ENCODE results near the gene ZNF672.
A peak's percentile ranks its signal among the peaks of the same experiment; 100 is the strongest.

The ZNF672 gene

DNA sequence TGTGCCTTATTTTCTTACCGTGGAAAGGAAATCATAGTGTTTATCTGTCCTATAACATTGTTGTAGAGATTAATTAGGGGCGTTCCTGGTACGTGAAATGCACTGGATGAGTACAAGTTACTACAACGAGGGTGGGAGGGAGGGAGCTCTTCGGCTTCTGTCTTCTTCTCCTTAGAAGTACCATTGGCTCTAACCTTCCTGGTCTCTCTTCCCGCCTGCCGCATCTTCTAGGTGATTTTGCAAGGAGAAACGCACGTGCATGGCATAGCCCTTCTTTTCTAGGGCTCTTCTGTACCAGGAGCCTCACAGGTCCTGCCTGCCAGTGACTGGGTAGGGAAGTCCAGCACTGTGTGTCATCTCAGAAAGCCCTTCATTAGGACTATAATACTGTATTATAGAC, 29.1 kb upstream of the ZNF672 start:
- Mint-ChIP-seq H3K36me3 (ENCODE audit: low read depth) (peaks cover 15% of the 10 kb centered on the region), H3K9me3 (no peaks in the 10 kb centered on the region), H3K4me3 (no peak overlapping the region), H3K27me3 (no peaks in the 10 kb centered on the region), H3K4me1 (ENCODE audit: low read depth) (peaks cover 17% of the 10 kb centered on the region), H3K27ac (no peak overlapping the region)

DNA sequence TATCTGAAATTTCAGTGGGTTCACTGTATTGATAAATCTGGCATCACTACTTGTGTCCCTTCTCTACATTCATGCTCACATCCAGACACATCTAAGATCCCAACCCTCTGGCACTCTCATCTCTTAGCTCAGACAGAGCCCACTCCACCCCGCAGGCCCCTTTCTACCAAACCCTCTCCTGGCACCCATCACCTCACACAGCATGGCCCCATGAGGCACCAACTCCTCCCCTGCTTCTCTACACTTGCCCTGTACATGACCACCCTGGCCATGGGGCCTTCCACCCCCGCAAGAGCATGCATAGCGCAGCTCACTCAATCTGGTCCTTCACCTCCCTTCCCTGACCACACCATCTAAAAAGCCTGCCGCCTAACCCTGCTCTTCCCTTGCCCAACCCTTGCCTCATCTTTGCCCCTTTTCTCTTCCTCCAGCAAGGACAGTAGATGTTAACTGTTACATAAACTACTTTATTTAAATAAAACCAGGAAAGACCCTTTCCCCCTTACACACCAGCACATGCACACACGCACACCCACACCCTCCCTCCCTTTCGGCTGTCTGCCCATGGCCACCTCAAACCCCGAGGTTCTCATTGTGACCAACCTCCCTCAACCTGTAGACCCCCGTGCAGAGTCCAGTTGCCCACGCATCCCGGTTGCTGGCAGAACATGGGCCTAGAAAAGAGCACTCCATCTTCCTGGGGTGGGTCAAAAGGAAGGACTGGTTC, 27.9 kb upstream of the ZNF672 start:
- H3K36me3 Mint-ChIP-seq (ENCODE audit: low read depth), result peaks cover 25% of the 10 kb centered on the region
- H3K27me3 Mint-ChIP-seq, result no peaks in the 10 kb centered on the region
- H3K9me3 Mint-ChIP-seq, result no peaks in the 10 kb centered on the region
- H3K27ac Mint-ChIP-seq, result no peak overlapping the region
- peaks cover 8% of the 10 kb centered on the region for H3K4me1 Mint-ChIP-seq (ENCODE audit: low read depth)
- H3K4me3 Mint-ChIP-seq, result no peak overlapping the region

DNA sequence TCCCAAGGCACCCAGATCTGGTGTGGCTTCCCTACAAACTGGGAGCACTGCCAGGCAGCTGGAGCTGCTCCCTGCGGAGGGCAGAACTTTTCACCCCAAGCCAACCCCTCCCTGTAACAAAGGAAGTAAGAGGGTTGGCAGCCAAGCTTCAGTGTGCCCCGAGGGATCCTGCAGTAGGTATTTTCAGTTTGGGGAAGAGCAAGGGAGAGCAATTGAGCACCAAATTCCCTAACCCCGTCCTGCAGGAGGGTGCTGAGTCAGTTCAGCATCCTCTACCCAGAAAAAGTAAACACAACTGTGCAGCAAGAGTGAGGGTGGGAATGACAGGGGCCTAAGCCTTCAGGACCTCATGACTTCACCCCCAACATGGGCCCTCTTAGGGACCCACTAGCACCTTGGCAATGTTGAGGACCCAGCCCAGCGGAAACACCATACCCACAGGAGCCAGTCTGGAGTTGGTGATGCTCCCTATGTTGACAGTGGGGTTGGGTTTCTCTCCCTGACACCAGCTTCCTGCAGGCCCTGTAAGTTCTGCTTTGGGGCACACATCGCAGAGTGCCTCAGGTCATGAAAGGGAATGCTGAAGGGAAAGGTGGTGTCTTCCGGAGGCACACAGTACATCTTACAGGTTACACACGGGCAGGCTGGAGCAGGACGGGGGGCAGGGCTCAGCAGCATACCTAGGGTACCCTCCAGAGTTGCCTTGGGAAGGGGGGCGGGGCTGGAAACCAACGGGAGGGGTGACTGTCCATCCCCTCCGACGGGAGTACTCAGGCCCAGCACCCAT, 27.1 kb upstream of the ZNF672 start:
- Mint-ChIP-seq H3K36me3 (ENCODE audit: low read depth) (peaks cover 30% of the 10 kb centered on the region), H3K9me3 (no peaks in the 10 kb centered on the region), H3K27ac (no peak overlapping the region), H3K4me1 (ENCODE audit: low read depth) (peaks cover 5% of the 10 kb centered on the region), H3K4me3 (no peak overlapping the region), H3K27me3 (no peaks in the 10 kb centered on the region)

DNA sequence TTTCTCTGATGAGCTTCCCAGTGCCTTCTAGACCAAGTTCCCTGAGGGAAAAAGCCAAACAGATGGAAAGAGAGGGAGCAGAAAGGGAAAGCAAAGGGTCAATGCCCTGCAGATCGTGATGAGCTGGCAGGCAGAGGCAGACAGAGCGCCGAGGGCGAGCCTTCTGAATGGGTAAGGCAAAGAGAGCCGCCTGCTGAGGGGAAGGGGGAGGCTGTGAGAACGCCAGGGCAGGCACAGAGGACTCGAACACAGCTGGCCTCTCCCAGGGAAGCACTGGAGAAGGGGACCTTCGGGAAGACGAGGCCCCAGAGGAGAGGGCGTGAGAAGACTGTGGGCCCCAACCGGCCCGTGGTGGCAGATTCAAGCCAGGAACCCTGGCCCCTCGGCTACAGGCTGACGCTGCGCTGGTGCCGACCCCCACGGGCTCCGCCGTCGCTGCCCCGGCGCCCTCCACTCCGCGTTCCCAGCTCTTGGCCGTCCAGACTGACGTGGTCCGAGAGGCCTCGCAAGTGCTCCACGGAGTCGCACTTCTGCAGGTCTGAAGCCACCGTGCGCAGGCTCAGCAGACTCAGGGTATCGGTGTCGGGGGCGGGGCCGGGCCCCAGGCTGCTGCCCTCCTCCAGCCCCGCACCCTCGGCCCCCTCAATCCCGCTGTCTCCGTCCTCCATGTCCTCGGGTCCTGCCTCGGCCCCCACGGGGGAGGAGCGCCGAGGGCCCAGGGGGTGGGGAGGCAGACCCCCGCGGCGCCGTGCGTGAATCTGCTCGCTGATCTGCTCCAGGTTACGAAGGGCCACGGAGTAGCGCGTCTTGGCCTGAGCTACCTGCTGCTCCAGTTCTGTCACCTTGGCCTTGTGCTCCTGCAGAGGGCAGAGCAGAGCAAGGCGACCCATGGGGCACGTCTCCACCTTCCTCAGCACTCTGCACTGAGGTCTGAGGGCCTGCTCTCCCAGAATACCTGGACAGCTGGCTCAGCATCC, 26.2 kb upstream of the ZNF672 start:
- Mint-ChIP-seq H3K27ac (peak overlapping the region; percentile 41), H3K4me1 (ENCODE audit: low read depth) (peaks cover 5% of the 10 kb centered on the region), H3K36me3 (ENCODE audit: low read depth) (peaks cover 33% of the 10 kb centered on the region), H3K4me3 (no peak overlapping the region), H3K27me3 (no peaks in the 10 kb centered on the region), H3K9me3 (no peaks in the 10 kb centered on the region)

DNA sequence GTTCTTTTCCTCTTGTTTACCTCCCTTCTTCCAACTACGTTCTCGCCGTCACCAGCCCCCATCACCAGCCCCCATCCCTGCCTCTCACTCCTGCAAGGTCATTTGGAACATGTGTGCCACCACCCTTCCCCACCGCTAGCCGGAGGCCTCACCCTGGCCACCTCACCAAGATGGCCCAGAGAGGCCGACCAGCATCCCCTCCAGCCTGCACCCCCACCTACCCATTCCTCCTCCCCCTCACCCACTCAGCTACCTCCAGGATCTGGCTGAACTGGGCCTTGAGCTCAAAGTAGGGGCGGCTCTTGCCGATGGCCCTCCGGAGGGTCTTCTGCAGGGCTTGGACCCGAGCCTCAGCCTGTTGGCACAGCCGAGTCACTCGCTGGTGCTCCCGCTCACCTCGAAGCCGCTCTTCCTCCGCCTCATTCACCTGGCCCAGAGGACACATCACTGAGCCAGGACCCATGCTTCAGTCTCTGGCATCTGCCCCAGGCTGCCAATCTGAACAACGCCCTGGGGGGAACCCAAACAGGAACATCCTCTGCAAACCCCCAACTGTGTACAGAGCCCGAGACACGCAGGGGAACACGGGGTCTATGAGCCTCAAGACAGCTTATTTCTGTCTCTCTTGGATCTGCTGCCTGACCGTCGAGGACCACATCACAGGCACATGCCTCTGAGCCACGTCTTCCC, 25.1 kb upstream of the ZNF672 start:
- Mint-ChIP-seq H3K27me3 (no peaks in the 10 kb centered on the region), H3K36me3 (ENCODE audit: low read depth) (peaks cover 33% of the 10 kb centered on the region), H3K4me1 (ENCODE audit: low read depth) (peaks cover 13% of the 10 kb centered on the region), H3K27ac (peak overlapping the region; percentile 41), H3K9me3 (no peaks in the 10 kb centered on the region), H3K4me3 (no peak overlapping the region)

DNA sequence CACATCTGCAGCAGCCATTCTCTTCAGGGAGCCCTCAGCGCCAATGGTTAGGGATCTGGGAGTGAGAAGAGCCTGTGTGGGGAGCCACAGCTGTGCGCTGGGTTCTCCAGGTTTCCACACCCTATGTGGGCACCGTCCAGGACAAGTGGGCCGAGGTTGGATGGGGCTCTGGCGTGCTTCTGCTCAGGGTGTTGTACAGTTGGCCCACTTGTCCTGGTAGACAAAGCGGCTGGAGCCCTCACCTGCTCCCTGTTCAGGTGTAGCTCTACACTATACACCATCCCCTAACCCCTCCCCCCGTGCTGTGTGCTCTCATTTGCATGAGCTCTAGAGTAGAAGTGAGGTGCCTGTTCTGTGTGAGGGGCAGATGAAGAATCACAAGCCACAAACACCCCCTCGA, 24.5 kb upstream of the ZNF672 start:
- Mint-ChIP-seq H3K27ac (no peak overlapping the region), H3K27me3 (no peaks in the 10 kb centered on the region), H3K36me3 (ENCODE audit: low read depth) (peaks cover 33% of the 10 kb centered on the region), H3K4me3 (no peak overlapping the region), H3K9me3 (no peaks in the 10 kb centered on the region), H3K4me1 (ENCODE audit: low read depth) (peaks cover 20% of the 10 kb centered on the region)

DNA sequence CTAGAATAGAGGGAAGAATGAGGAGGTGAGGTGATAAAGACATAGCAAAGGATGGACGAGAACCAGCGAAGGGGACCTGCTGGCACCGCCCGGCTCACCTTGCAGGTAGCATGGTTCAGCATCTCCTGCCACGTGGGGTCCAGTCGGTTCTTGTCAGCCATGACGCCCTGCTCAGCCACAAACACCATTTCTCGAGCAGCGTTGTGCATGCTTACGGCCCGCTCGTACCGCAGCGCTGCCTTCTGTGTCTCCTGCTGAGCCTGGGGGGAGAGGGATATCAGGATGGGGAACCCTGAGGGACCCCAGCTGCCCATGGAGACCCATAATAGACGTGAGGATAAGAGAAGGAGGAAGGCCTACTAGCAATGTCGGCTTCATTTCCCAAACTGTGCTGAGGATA, 23.7 kb upstream of the ZNF672 start:
- peaks cover 26% of the 10 kb centered on the region for H3K4me1 Mint-ChIP-seq (ENCODE audit: low read depth)
- H3K9me3 Mint-ChIP-seq, result no peaks in the 10 kb centered on the region
- H3K27me3 Mint-ChIP-seq, result no peaks in the 10 kb centered on the region
- no peak overlapping the region for H3K4me3 Mint-ChIP-seq
- H3K36me3 Mint-ChIP-seq (ENCODE audit: low read depth), result peaks cover 37% of the 10 kb centered on the region
- H3K27ac Mint-ChIP-seq, result no peak overlapping the region

DNA sequence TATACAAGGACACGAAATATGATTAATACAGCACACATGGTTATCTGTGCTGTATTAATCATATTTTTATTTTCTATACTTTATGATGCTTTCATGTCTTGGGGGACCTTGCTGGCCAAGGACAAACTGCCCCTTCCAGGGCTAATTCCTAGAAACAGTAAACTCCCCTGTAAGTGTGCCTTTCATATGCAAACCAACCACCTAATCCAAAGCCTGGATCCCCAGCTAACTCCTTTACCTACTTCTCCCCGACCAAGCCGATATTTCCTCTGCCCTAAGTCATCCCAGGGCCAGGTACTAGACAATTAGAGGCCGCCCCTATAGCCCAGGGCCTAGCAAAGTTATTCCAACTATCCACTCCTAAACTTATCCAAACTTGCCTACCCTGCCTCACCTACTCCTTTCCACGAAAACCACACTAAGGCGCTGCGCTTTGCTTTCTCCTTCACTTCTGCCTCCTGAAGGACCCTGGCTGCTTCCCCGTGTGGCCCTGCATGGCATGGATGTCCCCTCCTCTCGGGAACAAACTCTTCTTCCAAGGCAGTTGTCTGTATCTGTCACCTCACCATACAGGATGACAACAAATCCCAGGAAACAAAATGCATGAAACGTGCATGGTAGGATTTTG, 22.5 kb upstream of the ZNF672 start:
- Mint-ChIP-seq H3K4me1 (ENCODE audit: low read depth) (peaks cover 34% of the 10 kb centered on the region), H3K36me3 (ENCODE audit: low read depth) (peaks cover 43% of the 10 kb centered on the region), H3K27me3 (no peaks in the 10 kb centered on the region), H3K9me3 (no peaks in the 10 kb centered on the region), H3K4me3 (no peak overlapping the region), H3K27ac (no peak overlapping the region)

DNA sequence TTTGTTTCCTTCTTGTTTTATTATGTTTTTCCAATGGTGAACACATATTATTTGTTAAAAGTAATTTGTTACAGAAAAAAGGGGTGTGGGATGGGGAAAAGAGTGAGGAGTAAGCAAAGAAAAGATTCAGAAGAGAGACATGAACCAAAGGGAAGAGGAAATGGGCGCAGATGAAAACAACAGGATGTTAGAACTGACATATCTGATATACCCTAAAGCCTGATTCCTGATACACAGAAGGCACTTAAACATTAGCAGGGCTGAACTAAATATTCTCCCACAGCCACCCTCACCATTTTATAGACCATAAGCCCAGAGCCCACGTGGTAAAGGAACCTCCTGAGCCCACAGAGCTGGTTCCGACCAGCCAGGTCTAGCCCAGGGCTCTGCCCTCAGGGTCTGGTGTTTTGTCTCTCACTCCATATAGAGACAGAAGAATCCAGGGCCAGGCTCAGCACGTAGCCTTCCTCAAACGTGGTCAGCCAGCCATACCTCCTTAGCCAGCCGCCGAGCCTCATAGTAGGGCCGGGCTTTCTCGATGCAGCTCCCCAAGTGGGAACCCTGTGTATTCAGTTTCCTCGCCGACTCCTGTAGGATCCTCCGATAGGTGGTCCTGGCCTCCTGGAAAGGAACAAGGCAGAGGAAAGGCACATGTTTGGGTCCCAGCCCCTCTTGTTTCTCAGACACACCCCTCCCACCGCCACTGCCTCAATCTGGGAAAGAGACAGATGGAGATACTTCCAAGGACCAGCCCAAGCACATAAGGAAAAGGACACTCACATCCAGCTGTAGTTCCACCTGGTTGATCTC, 21.8 kb upstream of the ZNF672 start:
- H3K36me3 Mint-ChIP-seq (ENCODE audit: low read depth), result peaks cover 47% of the 10 kb centered on the region
- no peak overlapping the region for H3K4me3 Mint-ChIP-seq
- H3K4me1 Mint-ChIP-seq (ENCODE audit: low read depth), result peaks cover 39% of the 10 kb centered on the region
- H3K9me3 Mint-ChIP-seq, result no peaks in the 10 kb centered on the region
- no peaks in the 10 kb centered on the region for H3K27me3 Mint-ChIP-seq
- peak overlapping the region; percentile 61 for H3K27ac Mint-ChIP-seq

DNA sequence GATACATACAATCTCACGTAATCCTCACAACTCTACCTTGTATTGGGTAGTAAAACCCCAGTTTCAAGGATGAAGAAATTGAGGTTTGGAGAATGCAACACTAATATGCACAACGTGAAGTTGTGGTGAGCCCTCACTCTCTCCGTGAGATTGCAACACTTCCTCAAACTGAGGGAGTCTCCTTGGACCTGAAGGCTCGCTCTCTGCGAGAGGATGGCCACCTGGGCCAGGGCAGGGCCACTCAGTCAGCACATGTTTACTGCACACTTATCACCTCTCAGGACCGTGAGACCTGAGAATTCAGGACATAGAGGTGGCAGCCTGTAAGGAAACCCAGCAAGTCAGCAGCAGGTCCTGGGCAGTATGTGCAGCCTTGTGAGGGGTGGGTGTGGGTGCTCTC, 21.0 kb upstream of the ZNF672 start:
- Mint-ChIP-seq H3K36me3 (ENCODE audit: low read depth) (peaks cover 44% of the 10 kb centered on the region), H3K4me1 (ENCODE audit: low read depth) (peaks cover 39% of the 10 kb centered on the region), H3K9me3 (no peaks in the 10 kb centered on the region), H3K4me3 (no peak overlapping the region), H3K27ac (peak overlapping the region; percentile 40), H3K27me3 (no peaks in the 10 kb centered on the region)

DNA sequence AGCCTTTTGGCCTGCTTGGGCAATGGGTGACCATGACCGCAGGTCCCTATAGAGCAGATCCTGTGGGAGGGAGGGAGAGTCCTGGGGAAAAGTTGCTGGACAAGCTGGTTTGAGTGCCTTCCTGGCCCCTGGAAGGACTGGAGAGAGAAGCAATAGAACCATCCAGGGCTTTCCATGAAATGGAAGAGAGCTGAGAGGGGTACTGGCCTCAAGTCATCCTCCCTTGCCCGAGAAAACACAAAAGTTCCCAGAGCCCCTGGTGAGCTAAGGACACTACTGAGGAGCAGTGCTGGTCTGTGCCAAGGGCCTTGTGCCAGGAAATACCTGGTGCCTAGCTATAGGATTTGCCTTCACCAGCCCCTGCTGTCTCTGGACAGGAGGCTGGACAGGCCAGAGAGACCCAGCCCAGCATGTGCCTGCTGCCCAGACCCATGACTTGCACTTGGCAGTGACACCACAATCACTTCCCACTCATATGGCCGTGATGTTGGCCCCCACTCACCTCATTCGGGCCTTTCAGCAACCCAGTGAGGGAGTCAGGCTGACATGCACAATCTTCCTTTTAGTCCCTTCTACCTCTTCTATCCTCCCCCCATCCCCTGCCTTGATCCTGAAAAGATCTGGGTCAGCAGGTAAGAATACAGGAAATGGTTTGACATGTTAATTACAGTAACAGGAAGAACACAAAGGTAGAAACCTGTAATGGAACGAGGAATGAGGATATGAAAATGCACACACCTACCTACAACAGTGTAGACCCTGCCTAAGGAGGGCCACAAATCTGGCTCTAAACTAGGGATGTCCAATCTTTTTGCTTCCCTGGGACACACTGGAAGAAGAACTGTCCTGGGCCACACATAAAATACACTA, 19.3 kb upstream of the ZNF672 start:
- Mint-ChIP-seq H3K36me3 (ENCODE audit: low read depth) (peaks cover 43% of the 10 kb centered on the region), H3K4me1 (ENCODE audit: low read depth) (peaks cover 50% of the 10 kb centered on the region), H3K9me3 (no peaks in the 10 kb centered on the region), H3K4me3 (no peak overlapping the region), H3K27me3 (no peaks in the 10 kb centered on the region), H3K27ac (peak overlapping the region; percentile 63)

DNA sequence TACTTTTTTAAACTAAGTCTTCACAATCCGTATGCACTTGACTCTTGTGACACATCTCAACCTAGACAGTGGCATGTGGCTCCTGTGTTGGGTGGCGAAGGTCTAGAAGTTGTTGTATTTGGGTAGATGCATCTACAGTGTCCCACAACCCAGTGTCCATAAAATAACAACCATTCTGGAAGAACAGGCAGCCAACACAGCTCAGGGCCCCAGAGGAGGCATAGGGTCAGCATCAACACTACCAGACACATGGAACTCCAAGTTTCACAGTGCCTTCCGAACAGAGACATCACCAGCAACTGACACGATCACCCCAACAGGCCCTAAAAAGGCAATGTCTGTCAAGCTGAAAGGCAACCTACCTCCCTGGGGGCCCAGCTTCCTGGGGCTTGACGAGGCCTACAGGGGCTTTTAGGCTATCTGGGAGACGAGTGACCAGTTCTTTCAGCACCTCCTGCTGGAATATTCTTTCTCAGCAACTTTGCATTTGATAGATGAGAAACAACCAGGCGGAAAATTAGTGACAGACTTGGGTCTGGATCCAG, 17.9 kb upstream of the ZNF672 start:
- H3K27ac Mint-ChIP-seq, result no peak overlapping the region
- no peak overlapping the region for H3K4me3 Mint-ChIP-seq
- H3K27me3 Mint-ChIP-seq, result no peaks in the 10 kb centered on the region
- no peaks in the 10 kb centered on the region for H3K9me3 Mint-ChIP-seq
- peaks cover 63% of the 10 kb centered on the region for H3K4me1 Mint-ChIP-seq (ENCODE audit: low read depth)
- peaks cover 36% of the 10 kb centered on the region for H3K36me3 Mint-ChIP-seq (ENCODE audit: low read depth)
